ENCODE measurements around the gene TARBP2. TPM values are rescaled to one million over a fixed set of nuclear protein-coding genes. Genes with fewer than 3 reads are reported as not detected.

TARBP2 gene
- total RNA-seq, 1 donor from 2014 or later, result 16.1 TPM

Small RNAs within 50 kb of the gene (small RNA-seq; reads per million reads assigned to genes)
- gene AC023509.3 (ENCODE audit: low replicate concordance), result not detected

Other genes with a start within 250 kb of the TARBP2 start
- 8.9 TPM for gene ESPL1, start 233.0 kb upstream of the TARBP2 start, total RNA-seq
- gene PFDN5, start 205.7 kb upstream of the TARBP2 start, total RNA-seq, result 300 TPM
- gene MYG1, start 201.6 kb upstream of the TARBP2 start, total RNA-seq, result 29.5 TPM
- 46.0 TPM for gene AAAS, start 179.7 kb upstream of the TARBP2 start, total RNA-seq
- gene SP7, start 164.9 kb upstream of the TARBP2 start, total RNA-seq, result not detected
- 53.1 TPM for gene SP1, start 121.1 kb upstream of the TARBP2 start, total RNA-seq
- not detected for gene AMHR2, start 77.4 kb upstream of the TARBP2 start, total RNA-seq
- 13.0 TPM for gene PRR13, start 59.5 kb upstream of the TARBP2 start, total RNA-seq
- gene PCBP2, start 49.2 kb upstream of the TARBP2 start, total RNA-seq, result 300 TPM
- gene MAP3K12, start 1.8 kb upstream of the TARBP2 start, total RNA-seq, result 17.3 TPM
- gene NPFF, start 6.2 kb downstream of the TARBP2 start, total RNA-seq, result not detected
- 21.1 TPM for gene ATF7, start 125.1 kb downstream of the TARBP2 start, total RNA-seq
- gene ATP5MC2, start 174.8 kb downstream of the TARBP2 start, total RNA-seq, result 241 TPM
- gene CALCOCO1, start 226.2 kb downstream of the TARBP2 start, total RNA-seq, result 137 TPM